CMK (cell line): ENCODE measurements around the gene HADHA.

ENCODE experiments used
- DNase-seq: peaks from one replicate; pipeline ENCODE4 v3.0.0-alpha.2; 2010; ENCODE audit warnings: low read depth

The HADHA gene

DNA sequence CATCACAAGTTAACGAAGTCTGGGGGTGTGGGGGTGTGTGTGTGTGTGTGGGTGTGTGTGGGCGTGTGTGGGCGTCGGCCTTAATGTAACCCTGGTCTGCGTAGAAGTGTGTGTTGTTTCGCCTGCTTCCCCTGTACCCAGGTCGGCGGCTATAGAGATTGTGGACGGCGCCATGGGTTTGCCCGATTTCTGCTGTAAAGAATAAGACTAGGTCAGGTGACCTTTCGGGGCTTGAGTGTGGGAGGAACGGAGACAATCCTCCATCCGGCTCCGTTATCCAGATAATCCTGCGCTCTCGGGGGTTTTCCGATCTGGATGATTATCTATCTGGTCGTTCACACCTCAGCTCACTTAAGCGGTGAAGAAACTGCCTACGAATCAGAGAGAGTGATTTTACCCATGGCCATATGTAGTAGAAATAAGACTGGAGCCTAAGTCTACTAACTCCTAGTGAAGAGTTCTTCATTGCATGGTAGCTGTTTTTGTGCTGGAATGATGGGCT lies 850 bp upstream of the HADHA start:
- no peak for DNase-seq

DNA sequence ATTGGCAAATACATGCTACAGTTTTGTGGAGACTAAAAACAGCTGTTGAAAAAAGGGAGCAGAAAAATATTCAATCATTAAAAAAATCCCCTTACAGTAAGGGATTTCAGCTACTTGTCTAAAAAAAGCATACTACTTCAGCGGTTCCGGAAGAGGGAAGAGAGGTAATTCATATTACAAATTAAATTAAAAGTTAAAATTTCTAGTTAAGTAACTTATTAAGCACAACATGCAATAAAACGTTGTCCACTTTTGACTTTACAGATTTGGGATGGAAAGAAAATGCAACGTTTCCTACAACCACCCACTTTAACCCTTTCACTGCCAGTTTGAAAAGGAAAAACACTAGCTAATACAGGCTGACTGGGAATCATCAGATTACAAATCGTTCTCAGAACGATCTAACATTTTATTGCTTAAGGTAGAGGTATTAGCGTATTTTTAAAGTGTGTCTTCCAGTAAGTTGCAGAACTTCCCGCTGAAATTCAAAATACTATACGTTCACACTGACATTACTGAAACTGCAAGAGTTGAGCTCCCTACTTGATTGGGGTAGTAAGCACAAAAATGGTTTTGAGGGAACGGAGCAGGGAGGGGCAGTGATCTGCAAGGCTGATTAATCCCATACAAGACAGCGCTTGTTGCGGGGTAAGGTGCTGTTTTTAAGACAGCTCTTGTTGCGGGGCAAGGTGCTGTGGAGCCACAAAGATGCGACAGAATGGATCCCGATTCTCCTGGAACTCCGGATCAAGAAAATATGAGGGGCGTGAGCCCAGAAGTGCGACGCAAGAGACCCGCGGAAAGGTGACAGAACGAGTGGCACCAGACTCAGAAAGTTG lies 743 bp downstream of the HADHA start:
- DNase-seq, result no peak

GRCh38 chr2:26241928-26242436 lies 2.5 kb downstream of the HADHA start:
- no peak for DNase-seq

DNA sequence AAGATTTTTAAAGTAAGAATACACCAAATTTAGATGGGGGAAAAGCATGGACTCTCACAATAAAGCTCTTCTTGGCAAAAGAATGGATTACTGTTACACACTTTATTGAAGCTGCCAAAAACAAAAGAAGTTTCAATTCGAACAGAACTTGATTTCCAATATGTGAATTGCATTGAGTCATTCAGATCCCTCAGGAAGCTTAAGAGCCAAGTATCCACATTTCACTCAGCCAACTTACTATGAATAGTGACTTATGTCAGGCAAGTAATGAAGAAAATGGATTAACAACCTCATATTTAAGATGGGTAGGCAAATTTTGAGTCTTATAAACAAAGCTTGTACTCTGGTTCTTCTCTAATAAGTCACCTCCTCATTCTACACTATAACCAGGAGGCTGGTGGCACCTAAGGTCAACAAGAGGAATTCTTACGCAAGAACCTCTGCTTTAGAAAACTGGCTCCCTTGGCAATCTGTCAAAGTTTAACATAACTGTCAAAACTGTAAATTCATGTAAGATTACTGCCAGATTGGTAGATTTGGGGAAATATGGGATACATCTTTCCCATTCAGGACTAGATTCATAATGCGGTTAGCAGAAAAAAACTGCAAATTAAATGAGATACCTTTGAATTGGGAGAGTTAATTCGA lies 6.0 kb downstream of the HADHA start:
- DNase-seq, result no peak

DNA sequence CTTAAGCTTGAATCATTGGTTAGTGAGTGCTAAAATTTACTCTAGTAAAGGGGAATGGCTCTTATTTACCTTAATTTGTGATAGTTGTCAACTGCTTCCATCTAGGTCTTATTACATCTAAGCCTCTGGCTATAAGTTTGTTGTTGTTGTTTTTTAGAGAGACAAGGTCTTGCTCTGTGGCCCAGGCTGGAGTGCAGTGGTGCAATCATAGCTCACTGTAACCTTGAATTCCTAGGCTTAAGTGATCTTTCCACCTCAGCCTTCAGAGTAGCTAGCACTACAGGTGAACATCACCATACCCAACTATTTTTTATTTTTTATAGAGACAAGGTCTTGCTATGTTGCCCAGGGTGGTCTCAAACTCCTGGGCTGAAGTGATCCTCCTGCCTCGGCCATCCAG lies 6.6 kb downstream of the HADHA start:
- no peak for DNase-seq

- no peak for DNase-seq
Measured at GRCh38 chr2:26235089-26235488, 9.3 kb downstream of the HADHA start.

- no peak for DNase-seq
Measured at GRCh38 chr2:26230806-26231205, 13.6 kb downstream of the HADHA start.

DNA sequence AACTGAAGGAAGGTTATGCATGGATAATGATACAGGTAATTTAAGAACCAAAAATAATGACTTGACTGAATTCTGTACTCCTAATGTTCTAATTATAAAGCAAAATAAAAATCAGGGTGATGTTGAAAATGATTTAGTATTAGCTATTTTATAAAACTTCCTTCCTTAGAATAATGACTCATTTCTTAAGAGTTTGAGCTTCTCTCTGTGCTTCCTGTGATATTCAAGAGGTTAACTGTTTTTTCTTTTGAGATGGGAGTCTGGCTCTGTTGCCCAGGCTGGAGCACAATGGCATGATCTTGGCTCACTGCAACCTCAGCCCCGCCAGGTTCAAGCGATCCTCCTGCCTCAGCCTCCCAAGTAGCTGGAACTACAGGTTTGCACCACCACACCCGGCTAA lies 14.8 kb downstream of the HADHA start:
- no peak for DNase-seq

DNA sequence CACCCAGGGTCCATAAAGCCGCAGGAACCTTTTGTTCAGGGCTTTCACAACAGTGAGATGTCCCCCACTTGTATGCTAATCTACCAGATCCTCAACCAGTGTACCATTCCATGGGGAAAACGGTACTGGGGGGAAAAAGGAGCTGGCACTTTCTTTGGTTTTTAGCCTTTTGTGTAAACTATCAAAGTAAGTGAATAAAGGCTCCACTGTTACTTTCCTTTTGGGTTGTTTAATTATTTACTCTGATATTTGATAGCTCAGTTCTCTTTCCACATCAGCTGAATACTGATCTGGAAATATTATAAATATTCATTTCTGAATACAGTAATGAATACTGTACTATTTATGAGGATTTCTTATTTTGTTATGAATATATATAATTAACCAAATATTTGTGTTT lies 20.3 kb downstream of the HADHA start:
- no peak for DNase-seq

DNA sequence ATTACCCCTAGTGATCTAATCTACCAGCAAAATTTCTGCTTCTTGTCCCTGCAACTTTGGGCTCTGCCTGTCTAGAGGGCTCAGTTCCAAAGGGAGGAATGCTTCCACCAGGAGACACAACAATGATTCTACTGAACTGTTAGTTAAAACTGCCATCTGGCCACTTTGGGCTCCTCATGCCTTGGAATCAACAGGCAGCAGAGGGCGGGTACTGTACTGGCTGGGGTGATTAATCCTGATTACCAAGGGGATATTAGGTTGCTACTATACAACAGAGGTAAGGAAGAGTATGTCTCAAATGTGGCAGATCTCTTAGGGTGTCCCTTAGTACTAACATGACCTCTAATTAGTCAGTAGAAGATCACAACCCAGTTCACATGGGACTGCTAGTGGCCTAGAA lies 21.4 kb downstream of the HADHA start:
- DNase-seq, result no peak

DNA sequence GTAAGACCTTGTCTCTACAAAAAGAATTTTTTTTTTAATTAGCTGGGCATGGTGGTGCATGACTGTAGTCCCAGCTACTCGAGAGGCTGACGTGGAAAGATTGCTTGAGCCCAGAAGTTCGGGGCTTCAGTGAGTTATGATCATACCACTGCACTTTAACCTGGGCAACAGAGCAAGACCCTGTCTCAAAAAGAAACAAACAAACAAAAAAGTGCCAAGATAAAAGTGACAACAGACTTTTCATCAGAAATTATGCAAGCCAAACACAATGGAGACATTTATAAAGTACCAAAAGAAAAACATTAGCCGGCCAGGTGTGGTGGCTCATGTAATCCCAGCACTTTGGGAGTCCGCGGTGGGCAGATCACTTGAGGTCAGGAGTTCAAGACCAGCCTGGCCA lies 26.7 kb downstream of the HADHA start:
- DNase-seq, result no peak

DNA sequence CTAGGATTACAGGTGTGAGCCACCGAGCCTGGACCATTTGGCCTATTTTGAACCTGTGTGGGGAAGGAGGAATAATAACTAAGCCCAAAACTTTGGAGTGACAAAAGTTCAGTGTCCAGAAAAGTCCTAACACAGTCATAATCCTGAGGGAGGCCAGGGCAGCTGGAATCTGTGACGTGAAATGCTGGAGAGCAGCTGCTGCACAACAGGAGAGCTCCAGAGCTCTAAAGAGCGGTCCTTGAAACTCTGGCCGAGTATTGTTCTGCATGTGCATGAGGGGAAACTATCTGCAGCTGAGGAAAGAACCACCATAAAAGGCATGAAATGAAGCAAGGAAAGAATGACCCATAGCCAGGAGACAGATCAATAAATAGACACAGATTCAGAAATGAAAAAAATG lies 27.8 kb downstream of the HADHA start:
- DNase-seq, result no peak

GRCh38 chr2:26215833-26216232 lies 28.6 kb downstream of the HADHA start:
- DNase-seq, result no peak

GRCh38 chr2:26214759-26215158 lies 29.7 kb downstream of the HADHA start:
- DNase-seq, result no peak

- no peak for DNase-seq
Measured at GRCh38 chr2:26212011-26212410, 32.4 kb downstream of the HADHA start.

- DNase-seq, result no peak
Measured at GRCh38 chr2:26203906-26204305, 40.5 kb downstream of the HADHA start.

- DNase-seq, result no peak
Measured at GRCh38 chr2:26202981-26203490, 41.4 kb downstream of the HADHA start.

DNA sequence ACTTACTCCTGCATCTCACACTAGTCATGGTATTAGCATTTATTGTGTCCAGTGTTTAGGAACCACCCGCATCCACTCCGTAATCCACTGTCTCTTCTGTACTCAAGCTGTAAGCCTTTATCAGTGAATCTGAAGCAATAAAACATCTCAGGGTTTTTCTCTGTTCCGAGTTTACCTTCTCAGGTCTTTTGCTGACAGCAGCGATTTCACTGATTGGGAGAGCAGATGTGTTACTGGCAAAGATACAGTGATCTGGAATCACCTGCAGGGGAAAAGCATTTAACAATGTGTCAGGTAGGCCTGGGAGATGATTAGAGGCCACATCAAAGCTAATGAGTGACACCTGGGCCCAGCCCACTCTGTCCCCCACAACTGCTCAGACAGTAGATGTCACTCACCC lies 46.9 kb downstream of the HADHA start:
- DNase-seq, result no peak

DNA sequence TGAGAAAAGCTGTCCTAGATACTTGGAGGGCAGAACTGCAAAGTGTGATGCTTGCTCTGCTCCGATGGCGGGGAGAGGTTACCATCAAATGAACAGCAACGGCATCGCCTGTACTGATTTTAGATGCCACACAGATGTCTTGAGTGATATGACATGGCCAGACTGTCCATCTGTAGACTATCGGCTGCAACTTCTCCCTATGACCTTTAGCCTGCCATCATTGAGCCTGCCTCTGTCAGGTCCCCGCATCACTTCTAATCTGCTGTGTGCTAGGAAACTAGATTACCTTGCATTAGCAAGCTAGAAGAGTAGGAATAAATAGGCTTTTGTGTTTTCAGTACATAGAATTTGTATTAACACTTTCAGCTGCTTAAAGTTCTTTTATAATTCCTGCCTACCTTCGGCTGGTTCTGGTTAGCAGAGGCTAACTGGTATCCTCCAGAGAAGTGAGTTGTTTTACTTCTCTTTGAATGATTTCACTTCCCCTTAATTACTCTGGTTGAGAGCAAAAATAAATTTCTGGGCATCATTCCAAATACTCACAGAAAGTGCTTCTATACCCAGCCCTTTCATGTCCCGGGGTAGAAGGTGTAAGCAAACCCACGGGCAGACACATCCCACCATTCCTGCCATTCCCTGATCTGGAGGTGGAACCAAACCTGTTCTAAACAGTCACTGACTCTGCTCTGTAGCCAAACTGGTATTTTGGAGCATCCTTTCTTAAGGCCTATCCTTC lies 47.6 kb downstream of the HADHA start:
- DNase-seq, result no peak

DNA sequence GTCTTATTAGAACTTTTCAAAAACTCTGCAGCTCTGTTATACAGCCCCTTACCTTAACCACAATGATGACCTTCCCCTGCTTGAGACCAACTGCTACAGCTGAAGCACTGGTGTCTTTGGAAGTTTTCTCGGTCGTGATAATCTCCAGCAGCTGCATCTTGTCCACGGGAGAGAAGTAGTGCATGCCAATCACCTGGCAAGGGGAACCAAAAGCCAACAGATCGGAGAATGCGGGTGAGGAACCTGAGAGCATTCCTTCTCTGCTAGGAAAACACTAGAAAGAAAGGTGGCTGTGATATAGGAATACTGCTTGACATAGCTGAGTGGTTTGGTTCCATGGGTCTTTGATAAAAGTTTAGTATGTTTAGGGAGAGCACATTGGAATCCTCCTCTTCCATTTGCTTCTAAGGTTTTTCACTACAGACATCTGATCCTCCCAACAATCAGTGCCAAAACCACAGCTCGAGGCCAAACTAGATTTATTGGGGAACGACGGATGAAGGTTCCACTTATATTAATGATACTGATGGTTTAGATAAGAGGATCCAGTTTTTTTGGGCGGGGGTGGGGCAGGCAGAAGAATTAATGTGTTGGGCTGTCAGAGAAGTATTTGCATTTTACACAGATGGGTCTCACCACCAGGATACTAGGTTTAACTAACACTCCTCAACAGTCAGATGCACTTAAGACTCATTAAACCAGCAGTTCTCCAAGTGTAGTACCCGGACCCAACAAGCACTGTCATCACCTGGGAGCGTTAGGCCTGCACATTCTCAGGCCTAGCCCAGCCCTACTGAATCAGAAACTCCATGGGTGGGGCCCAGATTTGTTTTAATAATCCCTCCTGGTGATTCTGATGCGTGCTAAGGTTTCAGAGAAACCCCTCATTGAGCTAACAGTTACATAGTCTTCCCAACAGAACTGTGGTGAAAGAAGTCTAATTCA lies 49.1 kb downstream of the HADHA start:
- DNase-seq, result no peak

DNA sequence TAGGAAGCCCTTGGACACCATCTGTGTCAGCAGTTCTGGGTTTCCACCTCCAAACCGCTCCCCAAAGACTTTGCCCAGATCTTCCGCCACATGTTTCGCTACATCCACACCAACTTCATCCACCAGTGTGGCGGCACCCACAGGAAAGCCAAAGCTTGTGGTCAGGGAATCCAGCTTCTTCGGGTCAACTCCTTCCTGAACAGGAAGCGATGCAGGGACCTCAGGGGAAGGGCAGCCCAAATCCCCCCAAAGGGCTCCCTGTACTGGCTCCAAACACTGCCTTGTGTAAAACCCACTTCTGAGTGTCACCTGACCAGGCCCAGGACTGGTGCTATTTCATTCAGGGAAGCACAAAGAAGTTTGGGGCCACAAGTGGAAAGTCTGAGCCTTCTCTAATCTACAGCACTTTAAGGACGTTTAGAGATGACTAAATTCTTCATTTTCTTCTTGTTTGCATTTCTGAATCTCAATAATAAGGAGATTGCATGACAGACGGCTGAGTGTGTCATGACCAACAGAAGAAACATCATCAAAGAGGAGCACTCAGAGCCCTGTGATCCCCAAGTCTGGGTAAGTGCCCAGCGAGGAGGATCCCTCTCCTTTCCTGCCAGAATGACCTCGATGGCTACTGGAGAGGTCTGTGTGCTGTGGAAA lies 50.7 kb downstream of the HADHA start:
- no peak for DNase-seq
